MCF 10A (cell line): ENCODE results near the gene PLCL1. TPM values are rescaled to one million over a fixed set of nuclear protein-coding genes. Genes with fewer than 3 reads are reported as not detected.

Experiments
- BruUV-seq: library from RNA; stranded (reverse); fragments of 400-500 nt; replicated peaks from 2 replicates; lab custom pipeline; 2021; lab: Mats Ljungman, UMichigan
- CTCF ChIA-PET: fragments of 300-600 bp; sonication (Branson Sonifier 250); formaldehyde crosslinking; extraction: SDS; loops from one replicate; lab custom pipeline; 2021; ENCODE audit warnings: antibody characterized with exemption, inconsistent platforms; lab: Yijun Ruan, JAX
- POLR2A ChIA-PET: fragments of 300-600, 350-650 bp; sonication (Branson Sonifier 250); formaldehyde crosslinking; extraction: SDS; loops from one replicate; lab custom pipeline; 2020; ENCODE audit warnings: antibody characterized with exemption, inconsistent platforms; lab: Yijun Ruan, JAX
- DNase-seq: peaks from one replicate; pipeline ENCODE4 v3.0.0-alpha.2; 2018; ENCODE audit not compliant: unreplicated experiment
- H3K27ac Mint-ChIP-seq: one replicate; pipeline ENCODE4 v1.8.0; 2022; ENCODE audit warnings: mild to moderate bottlenecking, low read depth, mixed read lengths; ENCODE audit not compliant: unreplicated experiment
- H3K27me3 Mint-ChIP-seq: one replicate; pipeline ENCODE4 v1.8.0; 2022; ENCODE audit warnings: mixed read lengths; ENCODE audit not compliant: insufficient read depth, unreplicated experiment
- H3K36me3 Mint-ChIP-seq: one replicate; pipeline ENCODE4 v1.8.0; 2022; ENCODE audit warnings: mild to moderate bottlenecking, moderate library complexity, mixed read lengths; ENCODE audit not compliant: insufficient read depth, unreplicated experiment
- H3K4me1 Mint-ChIP-seq: one replicate; pipeline ENCODE4 v1.8.0; 2022; ENCODE audit warnings: mixed read lengths; ENCODE audit not compliant: insufficient read depth, unreplicated experiment
- H3K4me3 Mint-ChIP-seq: one replicate; pipeline ENCODE4 v1.8.0; 2022; ENCODE audit warnings: mild to moderate bottlenecking, moderate library complexity, mixed read lengths; ENCODE audit not compliant: unreplicated experiment
- H3K9me3 Mint-ChIP-seq: one replicate; pipeline ENCODE4 v1.8.0; 2022; ENCODE audit warnings: mixed read lengths; ENCODE audit not compliant: unreplicated experiment
- intact Hi-C: fragments of 100-400 bp; cut with micrococcal nuclease; formaldehyde crosslinking; loops from 2 replicates; pipeline ENCODE4 v1.14.1; 2022
- total RNA-seq: library from RNA; stranded (reverse); gene quantifications from 2 replicates; pipeline ENCODE4 v1.2.3, GENCODE V29; 2022
- TF ChIP-seq, protein P1 (sequence below): fragments of 200-600 bp; IDR thresholded peaks from one replicate; pipeline ENCODE4 v1.8.0; 2022; ENCODE audit warnings: antibody characterized with exemption, mild to moderate bottlenecking; ENCODE audit not compliant: unreplicated experiment

PLCL1 gene
- total RNA-seq, 1 experiment from 2014 or later = 0.12 TPM

DNA sequence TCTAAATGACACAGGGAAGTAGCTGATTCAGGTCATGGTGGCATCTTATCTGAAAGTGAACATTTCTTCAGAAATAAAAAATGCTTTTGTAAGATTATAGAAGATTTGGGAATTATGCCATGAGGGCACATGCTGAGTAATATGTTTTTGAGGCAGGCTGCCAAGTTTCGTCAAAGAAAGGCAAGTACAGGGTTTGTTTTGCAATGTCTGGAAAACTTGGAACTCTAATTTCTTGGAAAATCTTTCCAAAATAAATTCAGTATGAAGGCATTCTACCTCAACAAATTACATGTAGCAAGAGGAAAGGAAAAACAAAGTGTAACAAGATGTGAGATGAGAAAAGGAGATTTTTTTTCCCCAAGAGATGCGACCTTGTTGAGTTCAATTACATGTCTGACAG, 167.7 kb downstream of the PLCL1 start:
- Mint-ChIP-seq H3K27me3 (no peaks in the 10 kb centered on the region), H3K4me3 (peak overlapping the region; percentile 2), H3K4me1 (peaks cover 35% of the 10 kb centered on the region), H3K9me3 (no peaks in the 10 kb centered on the region), H3K36me3 (no peaks in the 10 kb centered on the region), H3K27ac (peak overlapping the region; percentile 8)
- ChIA-PET POLR2A (interaction anchor here (1.0 to 2.2 kb wide), 3 partner anchors 13 to 25 kb away, joined by 3 to 11 read pairs (median 3); no protein-coding TSS in a partner anchor), CTCF (interaction anchor here (1.2 kb wide), 1 partner anchor 155 kb away, joined by 3 read pairs; no protein-coding TSS in a partner anchor)
- TF ChIP-seq, protein P1, sequence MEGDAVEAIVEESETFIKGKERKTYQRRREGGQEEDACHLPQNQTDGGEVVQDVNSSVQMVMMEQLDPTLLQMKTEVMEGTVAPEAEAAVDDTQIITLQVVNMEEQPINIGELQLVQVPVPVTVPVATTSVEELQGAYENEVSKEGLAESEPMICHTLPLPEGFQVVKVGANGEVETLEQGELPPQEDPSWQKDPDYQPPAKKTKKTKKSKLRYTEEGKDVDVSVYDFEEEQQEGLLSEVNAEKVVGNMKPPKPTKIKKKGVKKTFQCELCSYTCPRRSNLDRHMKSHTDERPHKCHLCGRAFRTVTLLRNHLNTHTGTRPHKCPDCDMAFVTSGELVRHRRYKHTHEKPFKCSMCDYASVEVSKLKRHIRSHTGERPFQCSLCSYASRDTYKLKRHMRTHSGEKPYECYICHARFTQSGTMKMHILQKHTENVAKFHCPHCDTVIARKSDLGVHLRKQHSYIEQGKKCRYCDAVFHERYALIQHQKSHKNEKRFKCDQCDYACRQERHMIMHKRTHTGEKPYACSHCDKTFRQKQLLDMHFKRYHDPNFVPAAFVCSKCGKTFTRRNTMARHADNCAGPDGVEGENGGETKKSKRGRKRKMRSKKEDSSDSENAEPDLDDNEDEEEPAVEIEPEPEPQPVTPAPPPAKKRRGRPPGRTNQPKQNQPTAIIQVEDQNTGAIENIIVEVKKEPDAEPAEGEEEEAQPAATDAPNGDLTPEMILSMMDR = no peak
- BruUV-seq = no TSS peak
- intact Hi-C loops = loop anchor here (10.0 kb wide), 1 partner anchor 87 kb away; no protein-coding TSS in a partner anchor
- peak; percentile 93 for DNase-seq

- H3K4me3 Mint-ChIP-seq = no peak overlapping the region
- no peaks in the 10 kb centered on the region for H3K27me3 Mint-ChIP-seq
- TF ChIP-seq, protein P1 = no peak
- ChIA-PET POLR2A (no interaction called here), CTCF (interaction anchor here (1.2 kb wide), 1 partner anchor 155 kb away, joined by 3 read pairs; no protein-coding TSS in a partner anchor)
- no peak for DNase-seq
- intact Hi-C loops = loop anchor here (10.0 kb wide), 1 partner anchor 88 kb away; no protein-coding TSS in a partner anchor
- no peaks in the 10 kb centered on the region for H3K9me3 Mint-ChIP-seq
- peaks cover 35% of the 10 kb centered on the region for H3K4me1 Mint-ChIP-seq
- H3K27ac Mint-ChIP-seq = peak overlapping the region; percentile 8
- no TSS peak for BruUV-seq
- H3K36me3 Mint-ChIP-seq = no peaks in the 10 kb centered on the region
Observed at GRCh38 chr2:197972587-197972986, 168.2 kb downstream of the PLCL1 start.

DNA sequence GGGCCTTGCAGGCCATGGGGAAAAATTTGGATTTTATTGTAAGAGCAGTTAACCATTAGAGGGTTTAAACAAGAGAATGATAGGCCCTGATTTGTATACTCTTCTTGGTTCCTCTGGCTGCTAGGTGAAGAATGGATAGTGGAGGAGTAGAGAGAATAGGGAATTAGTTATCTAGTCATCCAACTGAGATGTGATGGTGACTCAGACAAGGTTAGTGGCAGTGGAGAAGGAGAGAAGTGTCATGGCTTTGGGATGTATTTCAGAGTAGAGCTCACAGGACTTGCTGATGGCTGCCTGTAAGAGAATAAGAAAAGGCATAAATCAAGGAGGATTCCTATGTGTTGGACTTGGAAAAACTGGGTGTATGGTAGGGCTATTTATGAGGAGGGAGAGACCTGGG, 169.4 kb downstream of the PLCL1 start:
- ChIA-PET CTCF (interaction anchor here (0.6 to 1.1 kb wide), 2 partner anchors 9 to 140 kb away, joined by 3 to 4 read pairs; no protein-coding TSS in a partner anchor), POLR2A (no interaction called here)
- no TSS peak for BruUV-seq
- no peaks in the 10 kb centered on the region for H3K27me3 Mint-ChIP-seq
- H3K36me3 Mint-ChIP-seq = no peaks in the 10 kb centered on the region
- no peak for DNase-seq
- intact Hi-C loops = loop anchor here (10.0 kb wide), 1 partner anchor 89 kb away; no protein-coding TSS in a partner anchor
- TF ChIP-seq, protein P1 = no peak
- H3K9me3 Mint-ChIP-seq = no peaks in the 10 kb centered on the region
- peak overlapping the region; percentile 54 for H3K27ac Mint-ChIP-seq
- no peak overlapping the region for H3K4me3 Mint-ChIP-seq
- H3K4me1 Mint-ChIP-seq = peaks cover 35% of the 10 kb centered on the region

GRCh38 chr2:197975931-197976519, 171.6 kb downstream of the PLCL1 start:
- Mint-ChIP-seq H3K36me3 (no peaks in the 10 kb centered on the region), H3K27me3 (no peaks in the 10 kb centered on the region), H3K9me3 (no peaks in the 10 kb centered on the region), H3K4me1 (peaks cover 26% of the 10 kb centered on the region), H3K4me3 (no peak overlapping the region), H3K27ac (no peak overlapping the region)
- BruUV-seq = no TSS peak
- ChIA-PET POLR2A (interaction anchor here (0.7 kb wide), 1 partner anchor 38 kb away, joined by 4 read pairs; no protein-coding TSS in a partner anchor), CTCF (no interaction called here)
- TF ChIP-seq, protein P1 = no peak
- DNase-seq = no peak
- intact Hi-C loops = loop anchor here (10.0 kb wide), 1 partner anchor 91 kb away; no protein-coding TSS in a partner anchor
